OCI-LY3 (cell line): ENCODE measurements around the gene GRAMD1B.

ENCODE experiments used
- EZH2phosphoT487 ChIP-seq: fragments of 200-600 bp; shearing (Covaris generic); IDR thresholded peaks from 2 replicates; pipeline ENCODE4 v1.6.1; 2018; ENCODE audit warnings: antibody characterized with exemption, mixed run types, low read depth
- TF ChIP-seq, protein P1 (sequence below): fragments of 200-600, 300-600 bp; sonication (generic); IDR thresholded peaks from 2 replicates; pipeline ENCODE4 v1.5.1; 2014; ENCODE audit warnings: antibody characterized with exemption, low read length, low read depth

DNA sequence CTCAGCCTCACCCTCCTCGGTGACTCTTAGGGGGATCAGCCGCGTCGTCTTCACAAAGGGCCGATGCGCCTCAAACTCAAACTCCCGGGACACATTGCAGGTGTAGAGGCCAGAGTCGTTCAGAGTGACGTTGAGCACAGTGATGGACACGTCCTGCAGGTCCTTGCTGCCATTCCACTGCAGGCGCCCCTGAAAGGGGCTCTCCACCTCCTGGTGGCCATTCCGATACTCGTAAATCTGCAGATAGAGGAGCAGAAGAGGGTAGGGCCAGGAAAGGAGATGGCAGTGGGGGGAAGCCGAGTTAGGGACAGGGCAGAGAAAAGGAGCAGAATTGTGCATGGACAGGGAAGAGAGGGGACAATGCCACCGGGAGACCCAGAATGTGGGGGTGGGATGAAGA lies 212.4 kb downstream of the GRAMD1B start:
- TF ChIP-seq, protein P1, sequence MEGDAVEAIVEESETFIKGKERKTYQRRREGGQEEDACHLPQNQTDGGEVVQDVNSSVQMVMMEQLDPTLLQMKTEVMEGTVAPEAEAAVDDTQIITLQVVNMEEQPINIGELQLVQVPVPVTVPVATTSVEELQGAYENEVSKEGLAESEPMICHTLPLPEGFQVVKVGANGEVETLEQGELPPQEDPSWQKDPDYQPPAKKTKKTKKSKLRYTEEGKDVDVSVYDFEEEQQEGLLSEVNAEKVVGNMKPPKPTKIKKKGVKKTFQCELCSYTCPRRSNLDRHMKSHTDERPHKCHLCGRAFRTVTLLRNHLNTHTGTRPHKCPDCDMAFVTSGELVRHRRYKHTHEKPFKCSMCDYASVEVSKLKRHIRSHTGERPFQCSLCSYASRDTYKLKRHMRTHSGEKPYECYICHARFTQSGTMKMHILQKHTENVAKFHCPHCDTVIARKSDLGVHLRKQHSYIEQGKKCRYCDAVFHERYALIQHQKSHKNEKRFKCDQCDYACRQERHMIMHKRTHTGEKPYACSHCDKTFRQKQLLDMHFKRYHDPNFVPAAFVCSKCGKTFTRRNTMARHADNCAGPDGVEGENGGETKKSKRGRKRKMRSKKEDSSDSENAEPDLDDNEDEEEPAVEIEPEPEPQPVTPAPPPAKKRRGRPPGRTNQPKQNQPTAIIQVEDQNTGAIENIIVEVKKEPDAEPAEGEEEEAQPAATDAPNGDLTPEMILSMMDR, result no peak
- no peak for TF ChIP-seq EZH2phosphoT487
